Liver (tissue), 9 donors: ENCODE results near the gene PDGFD. TPM values are rescaled to one million over a fixed set of nuclear protein-coding genes. Genes with fewer than 3 reads are reported as not detected.

Experiments
- DNase-seq: peaks from one replicate; pipeline ENCODE4 v3.0.0-alpha.2; 2017; ENCODE audit warnings: low spot score
- H3K27ac ChIP-seq, 2 donors: one replicate each; pipeline ENCODE4 v1.7.0; 2013; ENCODE audit warnings: inconsistent platforms in 2 of 2, low read length in 2 of 2, control low read depth in 1 of 2, low read depth in 1 of 2, mild to moderate bottlenecking in 1 of 2
- H3K27me3 ChIP-seq, 4 donors: one replicate each; pipeline versions ENCODE4 v1.6.1 to v1.7.0; 2013; ENCODE audit warnings: low read length in 3 of 4, inconsistent platforms in 1 of 4, mild to moderate bottlenecking in 1 of 4, moderate library complexity in 1 of 4; ENCODE audit not compliant: control insufficient read depth in 4 of 4, insufficient read depth in 4 of 4
- H3K36me3 ChIP-seq, 4 donors: one replicate each; pipeline versions ENCODE4 v1.6.1 to v1.7.0; 2013; ENCODE audit warnings: low read length in 3 of 4, mild to moderate bottlenecking in 3 of 4, low read depth in 1 of 4, moderate library complexity in 1 of 4; ENCODE audit not compliant: control insufficient read depth in 4 of 4, insufficient read depth in 3 of 4
- H3K4me1 ChIP-seq, 4 donors: one replicate each; pipeline versions ENCODE4 v1.6.1 to v1.7.0; 2013; ENCODE audit warnings: low read length in 3 of 4, mild to moderate bottlenecking in 3 of 4, moderate library complexity in 1 of 4; ENCODE audit not compliant: control insufficient read depth in 4 of 4, insufficient read depth in 4 of 4
- H3K4me3 ChIP-seq, 3 donors: one replicate each; pipeline versions ENCODE4 v1.6.1 to v1.7.0; 2013; ENCODE audit warnings: low read length in 3 of 3, control low read depth in 1 of 3, low read depth in 1 of 3, mild to moderate bottlenecking in 1 of 3
- H3K9ac ChIP-seq, 2 donors: one replicate each; pipeline ENCODE4 v1.7.0; 2013; ENCODE audit warnings: low read length in 2 of 2, mild to moderate bottlenecking in 2 of 2, moderate library complexity in 2 of 2, control low read depth in 1 of 2, low read depth in 1 of 2
- H3K9me3 ChIP-seq, 4 donors: one replicate each; pipeline versions ENCODE4 v1.6.1 to v1.7.0; 2013; ENCODE audit warnings: low read length in 3 of 4; ENCODE audit not compliant: control insufficient read depth in 4 of 4
- FOXA1 ChIP-seq: IDR thresholded peaks from 2 replicates; pipeline ENCODE4 v1.6.1; 2016; ENCODE audit warnings: antibody characterized with exemption
- HNF4A ChIP-seq, 2 donors: conservative IDR thresholded peaks; 2 replicates each; pipeline ENCODE4 v1.6.1; 2016; ENCODE audit warnings: antibody characterized with exemption in 2 of 2, mild to moderate bottlenecking in 2 of 2
- HNF4G ChIP-seq: IDR thresholded peaks from 2 replicates; pipeline ENCODE4 v1.6.1; 2016; ENCODE audit warnings: antibody characterized with exemption
- JUND ChIP-seq, 2 donors: IDR thresholded peaks; 2 replicates each; pipeline ENCODE4 v1.6.1; 2016; ENCODE audit warnings: antibody characterized with exemption in 2 of 2
- NR2F2 ChIP-seq: IDR thresholded peaks from 2 replicates; pipeline ENCODE4 v1.6.1; 2016; ENCODE audit warnings: antibody characterized with exemption
- SP1 ChIP-seq: IDR thresholded peaks from 2 replicates; pipeline ENCODE4 v1.6.1; 2018; ENCODE audit warnings: antibody characterized with exemption, mild to moderate bottlenecking
- TAF1 ChIP-seq: conservative IDR thresholded peaks from 2 replicates; pipeline ENCODE4 v1.6.1; 2016; ENCODE audit warnings: antibody characterized with exemption, mild to moderate bottlenecking
- YY1 ChIP-seq: IDR thresholded peaks from 2 replicates; pipeline ENCODE4 v1.6.1; 2016; ENCODE audit warnings: antibody characterized with exemption, mild to moderate bottlenecking
- WGBS: extraction: QIAGEN DNeasy Blood & Tissue Kit; methylation state at CpG from one replicate; pipeline ENCODE4 v1.1.7; 2013; 5-methylcytosine and 5-hydroxymethylcytosine counted together
- polyA plus RNA-seq, 2 donors: library from polyadenylated mRNA; stranded (reverse) in 1 of 2; unstranded in 1 of 2; fragments of 200-250 nt in 1 of 2; fragments of >200 nt in 1 of 2; fragmentation: Nextera tagmentation in 1 of 2; extraction: Ambion mirVana in 1 of 2; gene quantifications; one replicate each; pipeline versions ENCODE4 v1.2.1 to v1.2.3, GENCODE V29; 2013 to 2015
- total RNA-seq, 2 donors: library from RNA; depleted of rRNA; stranded (reverse); fragments of >200 nt; gene quantifications; one replicate each; pipeline ENCODE4 v1.2.3, GENCODE V29; 2014
- TF ChIP-seq, protein P1 (sequence below): IDR thresholded peaks from 2 replicates; pipeline ENCODE4 v1.6.1; 2016; ENCODE audit warnings: antibody characterized with exemption
- TF ChIP-seq, protein P2 (sequence below): IDR thresholded peaks from 2 replicates; pipeline ENCODE4 v1.6.1; 2016; ENCODE audit warnings: antibody characterized with exemption
- TF ChIP-seq, protein P3 (sequence below): fragments of 150-350 bp; IDR thresholded peaks from 2 replicates; pipeline ENCODE4 v1.5.1; 2017; ENCODE audit warnings: improper control_type of control experiment, low read depth, low read length; ENCODE audit not compliant: missing input control
- TF ChIP-seq, protein P4 (sequence below): IDR thresholded peaks from 2 replicates; pipeline ENCODE4 v1.6.1; 2016; ENCODE audit warnings: antibody characterized with exemption, mild to moderate bottlenecking
- donor health status: healthy.
- donor health status: healthy.
- donor health status: healthy.
- donor health status: healthy.
- donor health status: healthy.

Gene PDGFD
- total and polyA plus RNA-seq, 4 donors, result 1.0 to 3.3 (median 2.1) TPM

- Histone ChIP-seq H3K27ac (no peak overlapping the region), H3K27me3 (no peaks in the 10 kb centered on the region), H3K4me1 (no peaks in the 10 kb centered on the region), H3K36me3 (no peaks in the 10 kb centered on the region), H3K9me3 (no peaks in the 10 kb centered on the region), H3K4me3 (no peak overlapping the region), H3K9ac (no peak overlapping the region)
- DNase-seq, result no peak
- WGBS, result 84% methylated on average over 2 of the region's 2 CpGs
- TF ChIP-seq, protein P1, sequence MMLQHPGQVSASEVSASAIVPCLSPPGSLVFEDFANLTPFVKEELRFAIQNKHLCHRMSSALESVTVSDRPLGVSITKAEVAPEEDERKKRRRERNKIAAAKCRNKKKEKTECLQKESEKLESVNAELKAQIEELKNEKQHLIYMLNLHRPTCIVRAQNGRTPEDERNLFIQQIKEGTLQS, result no peak
- TF ChIP-seq, protein P2, sequence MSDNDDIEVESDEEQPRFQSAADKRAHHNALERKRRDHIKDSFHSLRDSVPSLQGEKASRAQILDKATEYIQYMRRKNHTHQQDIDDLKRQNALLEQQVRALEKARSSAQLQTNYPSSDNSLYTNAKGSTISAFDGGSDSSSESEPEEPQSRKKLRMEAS, result no peak
- TF ChIP-seq NR2F2 (no peak), FOXA1 (no peak), HNF4G (no peak), JUND (IDR thresholded peaks at IDR 0.05) (no peak)
Measured at GRCh38 chr11:103935219-103935618, 228.7 kb downstream of the PDGFD start.

- Histone ChIP-seq H3K4me1 (no peaks in the 10 kb centered on the region), H3K27me3 (no peaks in the 10 kb centered on the region), H3K27ac (no peak overlapping the region), H3K9me3 (no peaks in the 10 kb centered on the region), H3K4me3 (no peak overlapping the region), H3K9ac (no peak overlapping the region), H3K36me3 (peaks cover 0 to 2% (median 0%) of the 10 kb centered on the region in 4 donors)
- WGBS, result 66% methylated on average over 3 of the region's 3 CpGs
- DNase-seq, result no peak
- TF ChIP-seq HNF4A (conservative IDR thresholded peaks at IDR 0.05) (no peak), FOXA1 (no peak), NR2F2 (no peak), TAF1 (no peak), SP1 (no peak), YY1 (no peak), HNF4G (no peak)
- TF ChIP-seq, protein P3, sequence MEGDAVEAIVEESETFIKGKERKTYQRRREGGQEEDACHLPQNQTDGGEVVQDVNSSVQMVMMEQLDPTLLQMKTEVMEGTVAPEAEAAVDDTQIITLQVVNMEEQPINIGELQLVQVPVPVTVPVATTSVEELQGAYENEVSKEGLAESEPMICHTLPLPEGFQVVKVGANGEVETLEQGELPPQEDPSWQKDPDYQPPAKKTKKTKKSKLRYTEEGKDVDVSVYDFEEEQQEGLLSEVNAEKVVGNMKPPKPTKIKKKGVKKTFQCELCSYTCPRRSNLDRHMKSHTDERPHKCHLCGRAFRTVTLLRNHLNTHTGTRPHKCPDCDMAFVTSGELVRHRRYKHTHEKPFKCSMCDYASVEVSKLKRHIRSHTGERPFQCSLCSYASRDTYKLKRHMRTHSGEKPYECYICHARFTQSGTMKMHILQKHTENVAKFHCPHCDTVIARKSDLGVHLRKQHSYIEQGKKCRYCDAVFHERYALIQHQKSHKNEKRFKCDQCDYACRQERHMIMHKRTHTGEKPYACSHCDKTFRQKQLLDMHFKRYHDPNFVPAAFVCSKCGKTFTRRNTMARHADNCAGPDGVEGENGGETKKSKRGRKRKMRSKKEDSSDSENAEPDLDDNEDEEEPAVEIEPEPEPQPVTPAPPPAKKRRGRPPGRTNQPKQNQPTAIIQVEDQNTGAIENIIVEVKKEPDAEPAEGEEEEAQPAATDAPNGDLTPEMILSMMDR, result no peak
- TF ChIP-seq, protein P4, sequence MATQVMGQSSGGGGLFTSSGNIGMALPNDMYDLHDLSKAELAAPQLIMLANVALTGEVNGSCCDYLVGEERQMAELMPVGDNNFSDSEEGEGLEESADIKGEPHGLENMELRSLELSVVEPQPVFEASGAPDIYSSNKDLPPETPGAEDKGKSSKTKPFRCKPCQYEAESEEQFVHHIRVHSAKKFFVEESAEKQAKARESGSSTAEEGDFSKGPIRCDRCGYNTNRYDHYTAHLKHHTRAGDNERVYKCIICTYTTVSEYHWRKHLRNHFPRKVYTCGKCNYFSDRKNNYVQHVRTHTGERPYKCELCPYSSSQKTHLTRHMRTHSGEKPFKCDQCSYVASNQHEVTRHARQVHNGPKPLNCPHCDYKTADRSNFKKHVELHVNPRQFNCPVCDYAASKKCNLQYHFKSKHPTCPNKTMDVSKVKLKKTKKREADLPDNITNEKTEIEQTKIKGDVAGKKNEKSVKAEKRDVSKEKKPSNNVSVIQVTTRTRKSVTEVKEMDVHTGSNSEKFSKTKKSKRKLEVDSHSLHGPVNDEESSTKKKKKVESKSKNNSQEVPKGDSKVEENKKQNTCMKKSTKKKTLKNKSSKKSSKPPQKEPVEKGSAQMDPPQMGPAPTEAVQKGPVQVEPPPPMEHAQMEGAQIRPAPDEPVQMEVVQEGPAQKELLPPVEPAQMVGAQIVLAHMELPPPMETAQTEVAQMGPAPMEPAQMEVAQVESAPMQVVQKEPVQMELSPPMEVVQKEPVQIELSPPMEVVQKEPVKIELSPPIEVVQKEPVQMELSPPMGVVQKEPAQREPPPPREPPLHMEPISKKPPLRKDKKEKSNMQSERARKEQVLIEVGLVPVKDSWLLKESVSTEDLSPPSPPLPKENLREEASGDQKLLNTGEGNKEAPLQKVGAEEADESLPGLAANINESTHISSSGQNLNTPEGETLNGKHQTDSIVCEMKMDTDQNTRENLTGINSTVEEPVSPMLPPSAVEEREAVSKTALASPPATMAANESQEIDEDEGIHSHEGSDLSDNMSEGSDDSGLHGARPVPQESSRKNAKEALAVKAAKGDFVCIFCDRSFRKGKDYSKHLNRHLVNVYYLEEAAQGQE, result no peak
- TF ChIP-seq, protein P2, result no peak
Measured at GRCh38 chr11:103929170-103929903, 234.6 kb downstream of the PDGFD start.
